HG03064 (cell line): ENCODE data around the gene FAXC.
"Not testable (repeated sequence)": the region's sequence is repeated elsewhere in the genome, so short reads cannot be mapped to it uniquely, and the experiment has no call there.

Experiments
- ATAC-seq: cut with Tn5 transposase; IDR thresholded peaks from one replicate; pipeline ENCODE4 v1.9.1; 2021; ENCODE audit warnings: low read depth; ENCODE audit not compliant: unreplicated experiment

The FAXC gene

GRCh38 chr6:99344289-99344688 is 5.2 kb downstream of the FAXC start:
- ATAC-seq = no peak

- no peak for ATAC-seq
These were observed 7.5 kb downstream of the FAXC start for GRCh38 chr6:99341862-99342455.

GRCh38 chr6:99338188-99338587 is 11.3 kb downstream of the FAXC start:
- ATAC-seq = no peak

- not testable (repeated sequence) for ATAC-seq
These were observed 14.2 kb downstream of the FAXC start for GRCh38 chr6:99335298-99335697.

- ATAC-seq = no peak
These were observed 14.8 kb downstream of the FAXC start for GRCh38 chr6:99334526-99335127.

- peak; percentile 95 for ATAC-seq
These were observed 16.4 kb downstream of the FAXC start for GRCh38 chr6:99333068-99333467.

- no peak for ATAC-seq
These were observed 17.9 kb downstream of the FAXC start for GRCh38 chr6:99331531-99331930.

- ATAC-seq = peak; percentile 71
These were observed 19.3 kb downstream of the FAXC start for GRCh38 chr6:99330159-99330558.

GRCh38 chr6:99324996-99325395 is 24.5 kb downstream of the FAXC start:
- ATAC-seq = no peak

- no peak for ATAC-seq
These were observed 30.9 kb downstream of the FAXC start for GRCh38 chr6:99318566-99318965.

- no peak for ATAC-seq
These were observed 37.1 kb downstream of the FAXC start for GRCh38 chr6:99312354-99312753.

- ATAC-seq = no peak
These were observed 38.9 kb downstream of the FAXC start for GRCh38 chr6:99310553-99310952.

- no peak for ATAC-seq
These were observed 39.9 kb downstream of the FAXC start for GRCh38 chr6:99309557-99309956.

GRCh38 chr6:99308788-99309187 is 40.7 kb downstream of the FAXC start:
- no peak for ATAC-seq

GRCh38 chr6:99307295-99307907 is 42.1 kb downstream of the FAXC start:
- no peak for ATAC-seq

- ATAC-seq = no peak
These were observed 43.1 kb downstream of the FAXC start for GRCh38 chr6:99306341-99306740.

- no peak for ATAC-seq
These were observed 44.4 kb downstream of the FAXC start for GRCh38 chr6:99305021-99305554.

- no peak for ATAC-seq
These were observed 52.1 kb downstream of the FAXC start for GRCh38 chr6:99297415-99297814.

GRCh38 chr6:99297006-99297405 is 52.5 kb downstream of the FAXC start:
- no peak for ATAC-seq

- no peak for ATAC-seq
These were observed 53.2 kb downstream of the FAXC start for GRCh38 chr6:99296261-99296660.

GRCh38 chr6:99295276-99295675 is 54.2 kb downstream of the FAXC start:
- no peak for ATAC-seq

GRCh38 chr6:99294786-99295185 is 54.7 kb downstream of the FAXC start:
- no peak for ATAC-seq
